Neural cell (in vitro differentiated cells): Measurements from ENCODE around the gene PTPRN2.

Experiments used
- CTCF ChIP-seq: fragments of 450-650 bp; IDR thresholded peaks from 2 replicates; pipeline ENCODE4 v1.5.1; 2014; ENCODE audit warnings: antibody characterized with exemption, mild to moderate bottlenecking, moderate library complexity; ENCODE audit not compliant: poor library complexity, severe bottlenecking
- EZH2 ChIP-seq: fragments of 200-600, 300-800 bp; shearing (Covaris generic), sonication (generic); IDR thresholded peaks from 2 replicates; pipeline ENCODE4 v1.6.1; 2014; ENCODE audit warnings: antibody characterized with exemption, low read length, borderline replicate concordance, mild to moderate bottlenecking; ENCODE audit not compliant: insufficient read depth, poor library complexity, severe bottlenecking
- POLR2AphosphoS5 ChIP-seq: IDR thresholded peaks from 2 replicates; pipeline ENCODE4 v1.6.1; 2012
- RAD21 ChIP-seq: fragments of 450-650 bp; conservative IDR thresholded peaks from 2 replicates; pipeline ENCODE4 v1.6.1; 2014; ENCODE audit warnings: antibody characterized with exemption, mild to moderate bottlenecking, moderate library complexity
- REST ChIP-seq: IDR thresholded peaks from 2 replicates; pipeline ENCODE4 v1.6.1; 2012; ENCODE audit warnings: borderline replicate concordance
- TAF1 ChIP-seq: IDR thresholded peaks from 2 replicates; pipeline ENCODE4 v1.6.1; 2012; ENCODE audit warnings: low read depth

GRCh38 chr7:158357106-158357897, 230.3 kb downstream of the PTPRN2 start:
- TF ChIP-seq CTCF (no peak), EZH2 (no peak), RAD21 (no peak), REST (no peak), POLR2AphosphoS5 (no peak), TAF1 (no peak)
